ENCODE results near the gene NOS1AP.

The NOS1AP gene

DNA sequence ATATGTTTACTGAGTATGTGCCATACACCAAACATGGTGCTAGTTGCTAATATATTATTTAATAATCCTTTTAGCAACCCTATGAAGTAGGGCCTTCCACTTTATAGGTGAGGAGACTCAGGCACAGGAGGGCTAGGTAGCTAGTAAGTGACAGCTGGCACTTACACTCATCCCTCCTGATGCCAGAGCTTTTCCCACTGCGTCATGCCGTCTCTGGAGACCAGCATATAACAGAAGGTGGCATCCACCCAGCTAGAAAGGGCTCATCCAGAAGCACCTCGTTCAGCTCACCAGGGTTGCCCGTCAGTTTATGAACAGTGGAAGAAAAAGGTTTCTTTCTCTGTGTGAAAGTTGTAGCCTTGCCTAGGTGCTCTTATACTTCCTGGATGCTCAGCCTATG is 108.9 kb downstream of the NOS1AP start:
- DNase-seq (ENCODE audit: extremely low spot score) = no peak
- ChIA-PET CTCF (no interaction called here), POLR2A (no interaction called here)
- TF ChIP-seq LEF1 (IDR thresholded peaks at IDR 0.05; ENCODE audit: borderline replicate concordance) (no peak), FOXM1 (IDR thresholded peaks at IDR 0.05; ENCODE audit: borderline replicate concordance) (no peak), CTBP1 (IDR thresholded peaks at IDR 0.05; ENCODE audit: borderline replicate concordance) (no peak), ELF4 (IDR thresholded peaks at IDR 0.05) (no peak), FOXA1 (IDR thresholded peaks at IDR 0.05) (no peak), TARDBP (IDR thresholded peaks at IDR 0.05) (no peak), SUZ12 (IDR thresholded peaks at IDR 0.05) (no peak), SP1 (IDR thresholded peaks at IDR 0.05) (no peak), PKNOX1 (IDR thresholded peaks at IDR 0.05) (no peak), L3MBTL2 (conservative IDR thresholded peaks at IDR 0.05) (no peak), ZNF384 (IDR thresholded peaks at IDR 0.05) (no peak), BHLHE40 (IDR thresholded peaks at IDR 0.05; ENCODE audit: borderline replicate concordance) (no peak), ARNT (IDR thresholded peaks at IDR 0.05) (no peak), FOXK2 (IDR thresholded peaks at IDR 0.05) (no peak), NFRKB (IDR thresholded peaks at IDR 0.05) (no peak), HDGF (IDR thresholded peaks at IDR 0.05; ENCODE audit: borderline replicate concordance) (no peak)

DNA sequence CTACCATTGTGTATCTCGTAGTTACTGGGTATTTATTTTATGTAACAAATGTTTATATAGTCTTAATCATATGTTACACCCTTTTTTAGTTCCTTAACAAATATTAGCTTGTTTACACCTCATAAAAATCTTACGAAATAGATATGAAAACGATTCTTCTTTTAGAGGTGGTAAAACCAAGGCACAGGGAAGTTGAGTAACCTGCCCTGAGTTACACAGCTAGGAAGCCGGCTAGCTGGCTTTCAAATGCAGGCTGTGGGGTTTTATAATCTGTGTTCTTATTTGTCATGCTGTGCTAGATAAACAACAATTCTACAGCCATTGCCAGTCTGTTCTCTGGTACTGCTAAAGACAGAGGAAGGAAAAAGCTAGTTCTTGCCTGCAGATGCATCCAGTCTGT is 109.6 kb downstream of the NOS1AP start:
- DNase-seq (ENCODE audit: extremely low spot score) = no peak
- ChIA-PET CTCF (interaction anchor here (0.7 kb wide), 1 partner anchor 14 kb away, joined by 3 read pairs; no protein-coding TSS in a partner anchor), POLR2A (no interaction called here)
- TF ChIP-seq FOXK2 (IDR thresholded peaks at IDR 0.05) (no peak), FOXA1 (IDR thresholded peaks at IDR 0.05) (no peak), HDGF (IDR thresholded peaks at IDR 0.05; ENCODE audit: borderline replicate concordance) (no peak), ELF4 (IDR thresholded peaks at IDR 0.05) (no peak), ARNT (IDR thresholded peaks at IDR 0.05) (no peak), SUZ12 (IDR thresholded peaks at IDR 0.05) (no peak), L3MBTL2 (conservative IDR thresholded peaks at IDR 0.05) (no peak), PKNOX1 (IDR thresholded peaks at IDR 0.05) (no peak), CTBP1 (IDR thresholded peaks at IDR 0.05; ENCODE audit: borderline replicate concordance) (no peak), TARDBP (IDR thresholded peaks at IDR 0.05) (no peak), FOXM1 (IDR thresholded peaks at IDR 0.05; ENCODE audit: borderline replicate concordance) (no peak), LEF1 (IDR thresholded peaks at IDR 0.05; ENCODE audit: borderline replicate concordance) (no peak), ZNF384 (IDR thresholded peaks at IDR 0.05) (no peak), SP1 (IDR thresholded peaks at IDR 0.05) (no peak), BHLHE40 (IDR thresholded peaks at IDR 0.05; ENCODE audit: borderline replicate concordance) (no peak), NFRKB (IDR thresholded peaks at IDR 0.05) (no peak)

GRCh38 chr1:162180813-162181212 is 111.3 kb downstream of the NOS1AP start:
- no peak for DNase-seq (ENCODE audit: extremely low spot score)
- POLR2A ChIA-PET = no interaction called here
- CTCF ChIA-PET = no interaction called here
- no peak for TF ChIP-seq CTBP1 (IDR thresholded peaks at IDR 0.05; ENCODE audit: borderline replicate concordance)
- no peak for TF ChIP-seq HDGF (IDR thresholded peaks at IDR 0.05; ENCODE audit: borderline replicate concordance)
- no peak for TF ChIP-seq FOXA1 (IDR thresholded peaks at IDR 0.05)
- no peak for TF ChIP-seq TARDBP (IDR thresholded peaks at IDR 0.05)
- TF ChIP-seq LEF1 (IDR thresholded peaks at IDR 0.05; ENCODE audit: borderline replicate concordance) = no peak
- TF ChIP-seq PKNOX1 (IDR thresholded peaks at IDR 0.05) = no peak
- TF ChIP-seq SP1 (IDR thresholded peaks at IDR 0.05) = no peak
- TF ChIP-seq ZNF384 (IDR thresholded peaks at IDR 0.05) = no peak
- TF ChIP-seq ARNT (IDR thresholded peaks at IDR 0.05) = no peak
- no peak for TF ChIP-seq SUZ12 (IDR thresholded peaks at IDR 0.05)
- TF ChIP-seq FOXK2 (IDR thresholded peaks at IDR 0.05) = no peak
- no peak for TF ChIP-seq L3MBTL2 (conservative IDR thresholded peaks at IDR 0.05)
- no peak for TF ChIP-seq ELF4 (IDR thresholded peaks at IDR 0.05)
- no peak for TF ChIP-seq FOXM1 (IDR thresholded peaks at IDR 0.05; ENCODE audit: borderline replicate concordance)
- TF ChIP-seq NFRKB (IDR thresholded peaks at IDR 0.05) = no peak
- TF ChIP-seq BHLHE40 (IDR thresholded peaks at IDR 0.05; ENCODE audit: borderline replicate concordance) = no peak

DNA sequence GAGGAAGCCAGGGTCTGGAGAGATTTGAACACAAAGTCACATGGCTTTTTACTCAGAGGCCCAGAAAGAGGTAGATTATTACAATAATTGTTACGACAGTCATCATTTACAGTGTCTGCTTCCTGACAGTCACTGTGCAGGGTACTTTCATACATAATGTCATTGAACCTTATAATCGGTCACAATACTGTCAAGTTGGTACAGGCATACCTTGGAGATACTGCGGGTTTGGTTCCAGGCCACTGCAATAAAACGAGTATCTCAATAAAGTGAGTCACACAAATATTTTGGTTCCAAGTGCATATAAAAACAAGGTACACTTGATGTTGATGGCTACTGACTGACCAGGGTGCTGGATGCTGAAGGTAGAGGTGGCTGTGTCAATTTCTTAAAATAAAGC is 112.6 kb downstream of the NOS1AP start:
- no peak for TF ChIP-seq FOXK2 (IDR thresholded peaks at IDR 0.05)
- TF ChIP-seq SUZ12 (IDR thresholded peaks at IDR 0.05) = no peak
- TF ChIP-seq BHLHE40 (IDR thresholded peaks at IDR 0.05; ENCODE audit: borderline replicate concordance) = no peak
- no peak for TF ChIP-seq CTBP1 (IDR thresholded peaks at IDR 0.05; ENCODE audit: borderline replicate concordance)
- no peak for TF ChIP-seq HDGF (IDR thresholded peaks at IDR 0.05; ENCODE audit: borderline replicate concordance)
- TF ChIP-seq PKNOX1 (IDR thresholded peaks at IDR 0.05) = no peak
- ChIA-PET POLR2A (no interaction called here), CTCF (no interaction called here)
- no peak for DNase-seq (ENCODE audit: extremely low spot score)

DNA sequence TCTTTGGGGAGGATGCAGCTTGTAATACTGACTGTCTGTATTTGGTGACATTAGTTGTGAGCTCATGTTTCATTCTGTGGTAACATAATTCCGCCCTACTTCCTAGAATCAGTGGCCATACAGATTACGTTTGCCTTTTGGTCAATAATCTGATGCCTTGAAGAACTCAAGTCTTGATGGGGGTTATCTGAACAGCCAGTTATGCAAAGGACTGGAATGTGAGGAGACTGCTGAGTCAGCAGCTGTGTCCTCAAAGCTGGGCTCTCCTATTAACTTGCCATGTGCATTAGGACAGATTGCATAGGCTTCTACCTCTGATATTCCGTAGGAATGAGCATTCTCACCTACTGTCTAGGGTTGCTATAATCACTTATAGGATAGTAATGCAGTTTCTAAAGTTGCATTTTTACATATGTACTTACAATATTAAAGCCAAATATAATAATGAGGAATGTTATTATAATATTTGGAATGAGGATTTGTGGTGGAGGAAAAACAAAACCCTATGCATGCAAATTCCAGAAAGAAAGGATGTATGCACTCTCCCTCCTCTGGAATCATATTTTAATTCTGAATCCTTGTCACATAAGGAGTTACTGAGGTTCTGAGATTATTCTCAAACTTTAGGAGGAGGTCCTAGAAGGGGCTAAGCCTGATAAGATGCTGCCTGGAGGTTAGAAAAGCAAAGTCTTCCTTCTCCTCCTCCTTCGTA is 116.0 kb downstream of the NOS1AP start:
- POLR2A ChIA-PET = no interaction called here
- no peak for DNase-seq (ENCODE audit: extremely low spot score)
- CTCF ChIA-PET = interaction anchor here (0.8 kb wide), 1 partner anchor 40 kb away, joined by 3 read pairs; no protein-coding TSS in a partner anchor
- no peak for TF ChIP-seq PKNOX1 (IDR thresholded peaks at IDR 0.05)
- TF ChIP-seq L3MBTL2 (conservative IDR thresholded peaks at IDR 0.05) = no peak
- TF ChIP-seq NFRKB (IDR thresholded peaks at IDR 0.05) = no peak
- TF ChIP-seq ELF4 (IDR thresholded peaks at IDR 0.05) = no peak
- no peak for TF ChIP-seq TARDBP (IDR thresholded peaks at IDR 0.05)
- no peak for TF ChIP-seq HDGF (IDR thresholded peaks at IDR 0.05; ENCODE audit: borderline replicate concordance)
- TF ChIP-seq LEF1 (IDR thresholded peaks at IDR 0.05; ENCODE audit: borderline replicate concordance) = no peak
- no peak for TF ChIP-seq FOXK2 (IDR thresholded peaks at IDR 0.05)
- no peak for TF ChIP-seq SP1 (IDR thresholded peaks at IDR 0.05)
- TF ChIP-seq ZNF384 (IDR thresholded peaks at IDR 0.05) = no peak
- TF ChIP-seq BHLHE40 (IDR thresholded peaks at IDR 0.05; ENCODE audit: borderline replicate concordance) = no peak
- TF ChIP-seq FOXA1 (IDR thresholded peaks at IDR 0.05) = no peak
- TF ChIP-seq SUZ12 (IDR thresholded peaks at IDR 0.05) = no peak
- no peak for TF ChIP-seq CTBP1 (IDR thresholded peaks at IDR 0.05; ENCODE audit: borderline replicate concordance)
- TF ChIP-seq ARNT (IDR thresholded peaks at IDR 0.05) = no peak
- no peak for TF ChIP-seq FOXM1 (IDR thresholded peaks at IDR 0.05; ENCODE audit: borderline replicate concordance)
